SK-N-MC (cell line): ENCODE results near the gene B4GALT1.

Experiments used
- EZH2 ChIP-seq: fragments of 200-600 bp; sonication (generic); IDR thresholded peaks from one replicate; pipeline ENCODE4 v1.6.1; 2017; ENCODE audit warnings: antibody characterized with exemption
- POLR2AphosphoS5 ChIP-seq: IDR thresholded peaks from 2 replicates; pipeline ENCODE4 v1.6.1; 2012; ENCODE audit warnings: mild to moderate bottlenecking, low read depth, low read length, borderline replicate concordance

DNA sequence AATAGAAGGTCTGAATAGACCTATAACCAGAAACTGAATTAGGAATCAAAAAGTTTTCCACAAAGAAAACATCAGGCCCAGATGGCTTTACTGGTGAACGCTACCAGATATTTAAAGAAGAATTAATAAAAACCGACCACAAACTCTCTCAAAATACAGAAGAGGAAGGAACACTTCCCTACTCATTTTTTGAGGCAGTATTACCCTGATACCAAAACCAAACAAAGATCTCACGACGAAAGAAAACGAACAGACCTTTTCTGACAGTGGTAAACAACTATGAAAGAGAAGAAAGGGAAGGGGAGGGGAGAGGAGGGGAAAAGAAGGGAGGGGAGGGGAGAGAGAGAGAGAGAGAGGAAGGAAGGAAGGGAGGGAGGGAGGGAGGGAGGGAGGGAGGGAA lies 13.5 kb downstream of the B4GALT1 start:
- TF ChIP-seq EZH2 = no peak
- TF ChIP-seq POLR2AphosphoS5 = no peak
